ENCODE measurements around the gene GBP1.
A peak's percentile ranks its signal among the peaks of the same experiment; 100 is the strongest.
"Not testable (repeated sequence)": the region's sequence is repeated elsewhere in the genome, so short reads cannot be mapped to it uniquely, and the experiment has no call there.

Gene GBP1

GRCh38 chr1:89051955-89052312 lies 13.1 kb downstream of the GBP1 start:
- DNase-seq (ENCODE audit: low read depth in 2 of 2): no peak

GRCh38 chr1:89051300-89051954 lies 13.6 kb downstream of the GBP1 start:
- no peak for DNase-seq (ENCODE audit: low read depth in 2 of 2)

GRCh38 chr1:89050649-89051033 lies 14.4 kb downstream of the GBP1 start:
- no peak for DNase-seq (ENCODE audit: low read depth in 2 of 2)

GRCh38 chr1:89049901-89050648 lies 14.9 kb downstream of the GBP1 start:
- not testable (repeated sequence) for DNase-seq (ENCODE audit: low read depth in 2 of 2)

GRCh38 chr1:89049187-89049586 lies 15.8 kb downstream of the GBP1 start:
- DNase-seq (ENCODE audit: low read depth in 2 of 2): not testable (repeated sequence)

- DNase-seq (ENCODE audit: low read depth in 2 of 2): no peak
Measured at GRCh38 chr1:89047734-89048133, 17.3 kb downstream of the GBP1 start.

GRCh38 chr1:89046318-89047183 lies 18.5 kb downstream of the GBP1 start:
- not testable (repeated sequence) for DNase-seq (ENCODE audit: low read depth in 2 of 2)

GRCh38 chr1:89044970-89045721 lies 19.9 kb downstream of the GBP1 start:
- no peak for DNase-seq (ENCODE audit: low read depth in 2 of 2)

GRCh38 chr1:89043940-89044339 lies 21.1 kb downstream of the GBP1 start:
- no peak for DNase-seq (ENCODE audit: low read depth in 2 of 2)

- no peak for DNase-seq (ENCODE audit: low read depth in 2 of 2)
Measured at GRCh38 chr1:89042491-89042890, 22.5 kb downstream of the GBP1 start.

- DNase-seq (ENCODE audit: low read depth in 2 of 2): no peak
Measured at GRCh38 chr1:89041721-89042120, 23.3 kb downstream of the GBP1 start.

GRCh38 chr1:89041119-89041641 lies 23.8 kb downstream of the GBP1 start:
- peak; percentile 38 to 47 for DNase-seq (ENCODE audit: low read depth in 2 of 2)

- DNase-seq (ENCODE audit: low read depth in 2 of 2): no peak
Measured at GRCh38 chr1:89040315-89040626, 24.7 kb downstream of the GBP1 start.

GRCh38 chr1:89037186-89037585 lies 27.8 kb downstream of the GBP1 start:
- no peak for DNase-seq (ENCODE audit: low read depth in 2 of 2)

GRCh38 chr1:89035080-89035479 lies 29.9 kb downstream of the GBP1 start:
- DNase-seq (ENCODE audit: low read depth in 2 of 2): no peak

GRCh38 chr1:89034004-89034403 lies 31.0 kb downstream of the GBP1 start:
- not testable (repeated sequence) for DNase-seq (ENCODE audit: low read depth in 2 of 2)

- not testable (repeated sequence) for DNase-seq (ENCODE audit: low read depth in 2 of 2)
Measured at GRCh38 chr1:89029051-89029450, 36.0 kb downstream of the GBP1 start.

- no peak for DNase-seq (ENCODE audit: low read depth in 2 of 2)
Measured at GRCh38 chr1:89025928-89026327, 39.1 kb downstream of the GBP1 start.

GRCh38 chr1:89023026-89023425 lies 42.0 kb downstream of the GBP1 start:
- no peak for DNase-seq (ENCODE audit: low read depth in 2 of 2)

- peak; percentile 32 to 48 for DNase-seq (ENCODE audit: low read depth in 2 of 2)
Measured at GRCh38 chr1:89022167-89022959, 42.6 kb downstream of the GBP1 start, which contains the start of gene GBP3. GBP3 (minus strand) TSS chr1:89022866; CDS start chr1:89020721, 2,145 bp downstream.

GRCh38 chr1:89018318-89018717 lies 46.7 kb downstream of the GBP1 start:
- not testable (repeated sequence) for DNase-seq (ENCODE audit: low read depth in 2 of 2)
